GDM1 (cell line): ENCODE results near the gene ZNF813.

Experiments
- DNase-seq: peaks from one replicate; lab custom pipeline; 2025; lab: John Stamatoyannopoulos, UW

ZNF813 gene

GRCh38 chr19:53520547-53521372, 53.2 kb downstream of the ZNF813 start:
- peak; percentile 84 for DNase-seq

DNA sequence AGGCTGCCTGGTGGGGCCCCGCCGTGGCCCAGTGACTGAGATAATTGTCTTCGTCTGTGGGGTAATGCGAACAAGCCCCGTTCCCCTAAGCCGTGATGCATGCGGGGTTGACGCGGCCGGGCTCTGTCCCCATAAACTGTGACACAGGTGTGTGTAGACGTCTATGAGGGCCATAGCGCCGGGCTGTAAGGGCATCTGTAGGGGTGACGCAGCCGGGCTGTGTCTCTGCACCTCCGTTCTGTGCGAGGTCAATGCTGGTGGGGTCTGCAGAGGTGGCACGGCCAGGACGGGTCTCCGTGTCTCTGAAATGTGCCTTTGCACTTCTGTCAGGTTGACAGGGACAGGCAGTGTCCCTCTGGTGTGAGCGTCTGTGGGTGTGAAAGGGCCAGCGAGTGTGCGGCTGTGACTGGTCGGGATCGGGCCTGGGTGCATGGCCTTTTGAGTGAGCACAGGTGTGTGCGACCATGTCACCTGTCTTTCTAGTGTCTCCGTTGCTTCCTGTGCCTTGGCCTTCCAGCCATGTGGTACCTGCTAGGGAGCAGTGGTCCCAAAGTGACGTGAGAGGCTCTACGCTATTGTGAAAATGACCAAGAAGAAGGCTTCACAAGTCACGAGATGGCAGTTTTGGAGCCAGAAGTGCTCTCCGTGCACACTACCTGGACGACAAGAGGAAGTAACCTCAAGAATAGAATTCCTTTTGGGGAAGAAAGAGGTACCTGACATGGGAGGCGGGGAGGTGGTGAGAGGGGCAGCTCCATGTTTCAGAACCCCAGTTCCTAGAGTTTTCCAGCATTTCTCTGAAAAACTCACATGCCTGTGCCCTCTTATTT, 54.1 kb downstream of the ZNF813 start:
- DNase-seq: no peak

DNA sequence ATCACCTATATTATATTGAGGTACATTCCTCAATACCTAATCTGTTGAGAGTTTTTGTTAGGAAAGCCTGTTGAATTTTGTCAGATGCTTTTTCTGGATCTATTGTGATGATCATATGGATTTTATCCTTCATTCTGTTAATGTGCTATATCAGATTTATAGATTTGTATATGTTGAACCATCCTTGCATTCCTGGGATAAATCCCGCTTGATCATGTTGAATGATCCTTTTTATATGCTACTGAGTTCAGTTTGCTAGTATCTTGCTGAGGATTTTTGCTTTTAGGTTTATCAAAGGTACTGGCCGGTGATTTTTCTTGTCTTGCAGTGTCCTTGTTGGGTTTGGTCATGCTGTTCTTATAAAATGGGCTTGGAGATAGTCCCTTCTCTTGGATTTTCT, 58.4 kb downstream of the ZNF813 start:
- no peak for DNase-seq

DNA sequence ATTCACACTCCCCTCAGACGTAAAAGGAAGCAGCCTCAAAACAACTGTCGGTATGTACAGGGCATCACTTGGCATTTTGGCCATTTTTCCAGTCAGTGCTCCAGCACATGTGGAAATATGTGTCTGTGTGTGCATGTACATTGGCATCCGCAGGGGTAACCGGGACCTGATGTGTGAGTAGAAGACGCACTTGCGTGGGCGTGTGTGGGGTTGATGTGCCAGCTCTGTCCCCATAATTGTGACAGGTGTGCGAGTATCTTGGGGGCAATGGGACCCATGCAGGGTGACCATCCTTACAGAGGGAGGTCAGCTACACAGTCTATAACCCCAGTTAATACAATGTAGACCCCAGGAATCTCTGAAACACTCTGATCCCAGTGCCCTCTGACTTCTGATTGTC, 63.1 kb downstream of the ZNF813 start:
- DNase-seq: no peak

- no peak for DNase-seq
Observed at GRCh38 chr19:53531457-53531856, 63.9 kb downstream of the ZNF813 start.

- no peak for DNase-seq
Observed at GRCh38 chr19:53532362-53532761, 64.8 kb downstream of the ZNF813 start.

DNA sequence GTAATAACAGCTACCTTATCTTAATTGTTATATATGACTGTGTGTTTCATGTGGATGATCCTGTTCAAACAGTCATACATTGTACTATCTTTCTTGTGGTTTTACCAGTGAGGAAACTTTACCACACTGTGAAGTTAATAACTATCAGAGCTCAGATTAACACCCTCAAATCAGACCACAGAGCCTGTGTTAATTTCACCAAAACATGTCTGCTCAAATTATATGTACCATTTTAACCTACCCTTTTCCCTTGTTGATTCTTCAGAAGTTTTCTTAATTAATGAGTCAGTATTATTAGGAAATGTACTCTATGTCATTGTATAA, 68.7 kb downstream of the ZNF813 start:
- no peak for DNase-seq

DNA sequence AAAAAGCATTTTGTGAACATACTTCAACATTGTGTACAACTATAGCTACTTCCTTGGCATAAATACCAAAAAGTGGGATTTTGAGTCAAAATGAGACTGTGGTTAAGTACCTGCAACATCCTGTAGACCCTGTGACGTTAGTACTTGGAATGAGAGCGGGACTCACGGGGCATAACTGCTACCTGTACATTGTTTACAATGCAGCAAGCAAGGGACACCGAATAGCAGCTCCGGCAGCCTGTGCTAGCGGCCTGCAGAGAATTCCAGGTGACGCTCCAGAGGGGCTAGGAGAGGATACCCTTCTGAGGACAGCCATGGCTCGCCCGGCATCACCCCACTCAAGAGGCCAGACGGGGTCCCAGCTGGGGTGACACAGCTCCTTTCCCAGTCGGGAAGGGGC, 69.6 kb downstream of the ZNF813 start:
- no peak for DNase-seq

DNA sequence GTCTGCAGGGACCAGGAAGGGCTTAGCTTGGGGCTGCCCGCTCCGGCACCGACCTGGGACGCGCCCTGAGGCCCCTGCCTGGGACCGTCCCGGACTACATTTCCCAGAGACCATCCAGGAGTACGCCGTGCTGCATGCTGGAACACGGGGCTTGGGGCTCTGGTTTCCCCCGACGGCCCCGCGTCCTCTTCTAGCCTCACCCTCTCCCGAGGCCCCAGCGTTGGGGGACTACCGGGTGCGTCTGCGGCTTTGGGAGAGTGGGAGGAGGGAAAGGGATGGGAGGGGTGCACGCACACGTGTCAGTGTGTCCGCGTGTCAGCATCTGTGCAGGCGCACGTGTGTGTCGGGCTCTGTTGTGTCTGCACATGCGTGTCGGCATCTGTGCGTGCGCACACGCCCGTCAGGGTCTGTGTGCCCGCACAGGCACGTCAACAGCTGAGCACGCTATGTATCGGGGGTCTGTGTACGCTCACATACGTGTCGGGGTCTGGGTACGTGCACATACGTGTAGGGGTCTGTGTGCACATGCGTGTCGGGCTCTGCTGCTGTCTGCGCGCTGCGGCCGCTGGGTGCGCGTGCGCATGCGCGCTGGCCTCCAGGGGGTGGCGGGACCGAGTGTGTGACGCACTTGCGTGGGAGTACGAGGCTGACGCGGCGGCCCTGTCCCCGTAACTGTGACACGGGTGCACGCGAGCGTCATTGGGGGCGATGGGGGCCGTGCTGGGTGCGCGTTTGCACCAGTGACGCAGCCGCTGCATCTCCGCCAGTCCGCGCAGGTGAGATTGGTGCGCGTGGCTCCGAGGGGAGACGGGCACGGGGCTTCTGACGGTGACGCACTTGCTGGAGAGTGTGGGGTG, 70.2 kb downstream of the ZNF813 start, which contains the start of gene ZNF331:
ZNF331 (plus strand) TSS at position 625 of the 857 bp plus-strand sequence. CDS start 31,232 bp downstream, outside the sequence.
- peak; percentile 69 for DNase-seq

- DNase-seq: no peak
Observed at GRCh38 chr19:53538378-53539109, 71.0 kb downstream of the ZNF813 start.

DNA sequence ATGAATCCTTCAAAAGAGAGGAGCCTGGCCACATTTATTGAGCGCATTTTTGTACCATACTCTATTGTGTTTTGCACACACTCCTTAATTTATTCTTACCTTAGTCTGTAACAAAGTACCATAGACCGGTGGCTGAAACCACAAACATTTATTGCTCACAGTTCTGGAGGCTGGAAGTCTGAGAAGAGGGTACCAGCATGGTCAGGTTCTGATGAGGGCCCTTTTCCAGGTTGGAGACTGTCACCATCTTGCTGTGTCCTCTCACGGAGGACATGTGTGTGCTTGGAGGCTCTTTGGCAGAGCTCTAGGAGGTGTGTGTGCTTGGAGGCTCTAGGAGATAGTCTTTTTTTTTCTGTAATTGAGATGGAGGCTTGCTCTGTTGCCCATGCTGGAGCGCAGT, 72.6 kb downstream of the ZNF813 start:
- no peak for DNase-seq

GRCh38 chr19:53541971-53542370, 74.4 kb downstream of the ZNF813 start:
- no peak for DNase-seq

DNA sequence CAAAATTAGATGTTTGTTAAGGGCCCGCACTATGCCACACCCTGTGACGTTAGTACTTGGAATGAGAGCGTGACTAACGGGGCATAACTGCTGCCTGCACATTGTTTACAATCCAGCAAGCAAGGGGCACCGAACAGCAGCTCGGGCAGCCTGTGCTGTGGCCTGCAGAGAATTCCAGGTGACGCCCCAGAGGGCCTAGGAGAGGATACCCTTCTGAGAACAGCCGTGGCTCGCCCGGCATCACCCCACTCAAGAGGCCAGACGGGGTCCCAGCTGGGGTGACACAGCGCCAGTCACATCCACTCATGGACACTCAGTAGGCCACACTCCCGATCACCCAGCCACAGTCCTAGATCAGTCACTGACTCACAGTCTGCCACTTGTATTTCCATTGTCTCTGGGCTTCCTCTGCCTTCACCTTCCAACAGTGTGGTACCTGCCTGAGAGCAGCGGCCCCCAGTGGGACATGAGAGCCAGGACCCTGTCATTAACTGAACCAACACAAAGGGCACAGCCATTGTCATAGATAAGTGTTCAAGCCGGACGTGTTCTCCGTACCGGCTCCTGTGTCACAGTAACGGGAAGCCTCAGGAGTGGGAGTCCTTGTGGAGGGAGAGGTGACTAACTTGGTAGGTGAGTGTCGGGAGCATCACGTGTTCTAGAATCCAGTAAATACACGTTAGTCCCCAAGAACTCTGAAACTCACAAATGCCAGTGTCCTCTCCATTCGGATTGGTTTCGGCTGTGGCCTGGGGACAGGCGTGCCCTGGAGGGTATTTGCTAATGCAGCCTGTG, 77.9 kb downstream of the ZNF813 start:
- no peak for DNase-seq
